Measurements from ENCODE around the gene C1orf53.

Gene C1orf53

DNA sequence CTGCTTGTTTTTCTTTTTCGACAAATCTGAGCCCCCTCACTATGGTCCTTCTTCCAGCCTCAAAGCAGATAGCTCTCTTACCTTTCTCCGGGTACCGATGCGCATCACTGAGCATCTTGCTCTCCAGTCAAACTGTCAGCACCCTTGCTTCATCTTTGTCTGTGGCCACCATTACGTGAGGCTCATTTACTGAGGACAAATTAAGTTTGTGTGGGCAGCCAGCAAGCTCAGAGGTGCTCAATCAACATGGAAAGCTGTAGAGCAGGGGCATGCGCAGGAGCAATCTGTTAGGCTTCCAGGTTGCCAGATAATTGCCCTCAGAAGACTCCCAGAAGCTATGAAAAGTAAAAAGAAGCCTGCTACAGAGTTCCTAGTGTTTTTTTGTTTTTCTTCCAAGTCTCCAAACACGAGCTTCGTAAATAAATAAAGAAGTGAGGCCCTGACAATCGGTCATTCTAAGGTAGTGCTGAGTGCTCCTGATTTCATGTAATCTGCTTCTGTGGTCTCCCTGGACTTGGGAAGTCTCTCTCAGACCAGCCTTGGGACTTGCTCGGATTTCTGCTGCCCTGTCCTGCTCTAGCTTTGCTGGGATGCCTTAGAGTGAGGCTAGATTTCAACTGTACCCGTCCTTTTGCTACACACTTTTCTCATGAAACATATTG is 1.8 kb downstream of the C1orf53 start:
- Histone ChIP-seq H3K36me3 (replicated peaks) (no peaks in the 10 kb centered on the region), H3K27me3 (replicated peaks) (peaks cover 49% of the 10 kb centered on the region), H3K4me3 (ENCODE audit: low read depth, low read length) (no peak overlapping the region), H3K27ac (no peak overlapping the region)
- DNase-seq, result no peak
- in situ Hi-C loops (cut with HindIII; ENCODE audit: low pct_ligation_motif_present, low sequenced_read_pairs), result no loop called here
- no peak for TF ChIP-seq CTCF (IDR thresholded peaks at IDR 0.05; ENCODE audit: low read depth, low read length, missing control alignments)

- DNase-seq, result no peak
- Histone ChIP-seq H3K36me3 (replicated peaks) (no peaks in the 10 kb centered on the region), H3K27me3 (replicated peaks) (peaks cover 65% of the 10 kb centered on the region), H3K4me3 (ENCODE audit: low read depth, low read length) (no peak overlapping the region), H3K27ac (no peak overlapping the region)
- in situ Hi-C loops (cut with HindIII; ENCODE audit: low pct_ligation_motif_present, low sequenced_read_pairs), result no loop called here
- no peak for TF ChIP-seq CTCF (IDR thresholded peaks at IDR 0.05; ENCODE audit: low read depth, low read length, missing control alignments)
Observed at GRCh38 chr1:197905699-197906351, 3.4 kb downstream of the C1orf53 start.

DNA sequence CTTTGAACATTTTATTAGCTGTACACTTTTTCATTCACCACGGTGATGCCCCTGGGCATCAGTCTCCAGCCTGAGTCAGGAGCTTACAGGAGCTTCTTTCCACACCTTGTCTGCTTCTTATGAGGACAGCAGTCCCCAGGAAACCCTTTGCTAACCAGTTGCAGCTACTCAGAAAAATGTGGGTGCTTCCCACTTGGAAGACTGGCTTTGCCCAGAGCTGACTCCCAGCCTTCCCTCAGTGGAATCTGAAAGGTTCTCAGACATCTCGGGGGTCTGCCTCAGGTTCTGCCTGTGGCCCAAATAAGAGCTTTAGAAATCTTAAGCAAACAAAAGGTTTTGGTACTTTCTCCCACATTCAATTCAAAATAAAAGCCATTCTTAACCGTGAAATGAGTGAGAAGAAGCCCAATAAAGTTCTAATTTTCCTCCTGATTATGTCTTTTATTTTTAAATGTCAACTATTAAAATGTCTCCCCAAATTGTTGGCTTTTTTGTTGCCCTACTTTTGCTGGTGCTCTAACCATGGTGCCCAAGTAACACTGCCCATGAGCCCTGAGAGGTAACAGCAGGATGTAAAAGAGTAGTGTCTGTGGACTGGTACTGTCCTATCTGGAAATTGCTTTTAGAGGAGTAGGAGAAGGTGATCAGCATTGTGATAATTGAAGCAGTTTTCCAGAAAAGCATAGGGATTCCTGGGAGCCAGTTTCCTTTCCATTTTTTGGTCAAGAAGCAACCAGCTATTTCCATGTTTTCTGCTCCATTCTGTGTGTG is 5.6 kb downstream of the C1orf53 start:
- Histone ChIP-seq H3K4me3 (ENCODE audit: low read depth, low read length) (no peak overlapping the region), H3K36me3 (replicated peaks) (no peaks in the 10 kb centered on the region), H3K27ac (no peak overlapping the region), H3K27me3 (replicated peaks) (peaks cover 87% of the 10 kb centered on the region)
- in situ Hi-C loops (cut with HindIII; ENCODE audit: low pct_ligation_motif_present, low sequenced_read_pairs), result no loop called here
- TF ChIP-seq CTCF (IDR thresholded peaks at IDR 0.05; ENCODE audit: low read depth, low read length, missing control alignments), result no peak
- no peak for DNase-seq

DNA sequence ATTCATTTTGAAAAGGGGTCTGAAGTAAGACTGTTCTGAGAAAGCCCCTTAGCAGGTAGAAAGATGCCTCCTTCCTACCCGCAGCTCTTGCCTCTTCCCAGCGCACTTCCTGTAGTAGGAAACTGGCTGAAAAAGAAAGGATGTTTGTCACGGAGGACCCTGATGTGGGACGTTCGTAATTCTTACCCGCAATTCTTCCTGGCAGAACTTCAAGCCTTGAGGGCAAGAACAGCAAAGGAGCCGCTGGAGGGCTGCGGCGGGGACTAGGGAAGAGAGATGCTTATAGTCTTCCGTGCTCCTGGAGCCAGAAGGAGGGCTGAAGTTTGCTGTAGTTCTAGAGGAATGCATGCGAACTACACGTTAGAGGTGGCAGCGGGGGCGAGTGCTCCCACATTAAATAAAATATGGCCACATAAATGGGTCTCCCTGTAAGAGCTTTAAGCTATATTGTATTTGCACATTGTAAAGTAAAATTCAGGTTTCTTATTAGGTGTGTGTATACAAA is 6.3 kb downstream of the C1orf53 start:
- no peak for TF ChIP-seq CTCF (IDR thresholded peaks at IDR 0.05; ENCODE audit: low read depth, low read length, missing control alignments)
- no peak for DNase-seq
- in situ Hi-C loops (cut with HindIII; ENCODE audit: low pct_ligation_motif_present, low sequenced_read_pairs), result no loop called here
- no peaks in the 10 kb centered on the region for H3K36me3 ChIP-seq (replicated peaks)
- H3K4me3 ChIP-seq (ENCODE audit: low read depth, low read length), result no peak overlapping the region
- H3K27ac ChIP-seq, result no peak overlapping the region
- peaks cover 94% of the 10 kb centered on the region for H3K27me3 ChIP-seq (replicated peaks)

DNA sequence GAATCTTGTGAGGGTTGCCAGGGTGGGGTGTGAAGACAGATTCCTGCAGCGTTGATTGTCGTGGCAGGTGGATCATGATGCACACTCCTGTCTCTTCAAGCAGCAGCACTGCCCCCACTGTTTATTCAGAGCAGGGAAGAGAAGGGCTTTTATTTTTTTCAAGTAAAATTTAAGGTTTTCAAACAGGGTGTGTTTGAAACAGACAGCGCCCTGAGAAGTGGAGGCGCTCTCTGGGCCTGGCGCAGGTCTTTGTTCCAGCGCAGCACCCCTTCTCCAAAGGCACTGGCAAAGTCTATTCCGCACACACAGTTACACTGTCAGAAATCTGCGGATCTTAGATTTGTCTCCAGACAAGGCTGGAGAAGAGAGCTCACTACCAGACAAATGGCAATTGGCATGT is 7.0 kb downstream of the C1orf53 start:
- no peak for DNase-seq
- Histone ChIP-seq H3K36me3 (replicated peaks) (no peaks in the 10 kb centered on the region), H3K4me3 (ENCODE audit: low read depth, low read length) (no peak overlapping the region), H3K27me3 (replicated peaks) (peaks cover 95% of the 10 kb centered on the region), H3K27ac (no peak overlapping the region)
- in situ Hi-C loops (cut with HindIII; ENCODE audit: low pct_ligation_motif_present, low sequenced_read_pairs), result no loop called here
- no peak for TF ChIP-seq CTCF (IDR thresholded peaks at IDR 0.05; ENCODE audit: low read depth, low read length, missing control alignments)

All from brain microvascular endothelial cell (primary cell).